ACHN (cell line): ENCODE results near the gene SPINT1.

ENCODE experiments used
- DNase-seq: peaks from one replicate; pipeline ENCODE4 v3.0.0-alpha.2; 2015
- in situ Hi-C: cut with HindIII; loops from 2 replicates; pipeline ENCODE4 v1.10.0; 2017; ENCODE audit warnings: low sequenced_read_pairs, low pct_ligation_motif_present, low pct_unique_long_range_greater_than_20kb

SPINT1 gene

GRCh38 chr15:40826423-40827075, 17.3 kb upstream of the SPINT1 start:
- no peak for DNase-seq
- in situ Hi-C loops, result no loop called here

GRCh38 chr15:40828447-40829036, 15.3 kb upstream of the SPINT1 start, which contains the start of gene PPP1R14D:
Gene PPP1R14D (minus strand): TSS chr15:40828708. CDS start chr15:40828641, 67 bp downstream.
- in situ Hi-C loops, result no loop called here

GRCh38 chr15:40829115-40829514, 14.7 kb upstream of the SPINT1 start:
- in situ Hi-C loops, result no loop called here
- no peak for DNase-seq

More at GRCh38 chr15:40828447-40829036, 15.3 kb upstream of the SPINT1 start, which contains the start of gene PPP1R14D:
- DNase-seq, result no peak

GRCh38 chr15:40830884-40831283, 13.0 kb upstream of the SPINT1 start:
- in situ Hi-C loops, result no loop called here
- no peak for DNase-seq

GRCh38 chr15:40831861-40832260, 12.0 kb upstream of the SPINT1 start:
- in situ Hi-C loops, result no loop called here
- no peak for DNase-seq

- in situ Hi-C loops, result no loop called here
- no peak for DNase-seq
Measured at GRCh38 chr15:40832903-40833302, 10.9 kb upstream of the SPINT1 start.

- in situ Hi-C loops, result no loop called here
- DNase-seq, result no peak
Measured at GRCh38 chr15:40836020-40836419, 7.8 kb upstream of the SPINT1 start.

GRCh38 chr15:40838756-40839155, 5.1 kb upstream of the SPINT1 start:
- in situ Hi-C loops, result no loop called here
- no peak for DNase-seq

GRCh38 chr15:40841741-40842140, 2.1 kb upstream of the SPINT1 start:
- DNase-seq, result no peak
- in situ Hi-C loops, result no loop called here

GRCh38 chr15:40843261-40843884, 475 bp upstream of the SPINT1 start:
- in situ Hi-C loops, result no loop called here

GRCh38 chr15:40844696-40845030, 815 bp downstream of the SPINT1 start:
- DNase-seq, result no peak
- in situ Hi-C loops, result no loop called here

More at GRCh38 chr15:40843261-40843884, 475 bp upstream of the SPINT1 start:
- DNase-seq, result no peak

GRCh38 chr15:40845036-40845435, 1.2 kb downstream of the SPINT1 start:
- no peak for DNase-seq
- in situ Hi-C loops, result no loop called here

GRCh38 chr15:40845511-40846284, 1.9 kb downstream of the SPINT1 start:
- in situ Hi-C loops, result no loop called here
- DNase-seq, result no peak

GRCh38 chr15:40846841-40847222, 3.0 kb downstream of the SPINT1 start:
- in situ Hi-C loops, result no loop called here
- DNase-seq, result no peak

GRCh38 chr15:40847223-40847961, 3.5 kb downstream of the SPINT1 start:
- in situ Hi-C loops, result no loop called here

GRCh38 chr15:40850576-40851112, 6.8 kb downstream of the SPINT1 start:
- in situ Hi-C loops, result no loop called here
- no peak for DNase-seq

More at GRCh38 chr15:40847223-40847961, 3.5 kb downstream of the SPINT1 start:
- peak; percentile 65 for DNase-seq

GRCh38 chr15:40852529-40852928, 8.7 kb downstream of the SPINT1 start:
- no peak for DNase-seq
- in situ Hi-C loops, result no loop called here

- in situ Hi-C loops, result no loop called here
- no peak for DNase-seq
Measured at GRCh38 chr15:40853241-40853890, 9.5 kb downstream of the SPINT1 start.
